Suppressor macrophage treated with lipopolysaccharide for 1 hour (primary cell): ENCODE results near the gene LRRC53.
A peak's percentile ranks its signal among the peaks of the same experiment; 100 is the strongest.

ENCODE experiments used
- DNase-seq, 3 donors: peaks; one replicate each; pipeline ENCODE4 v3.0.0-alpha.2; 2020 to 2022

Gene LRRC53

DNA sequence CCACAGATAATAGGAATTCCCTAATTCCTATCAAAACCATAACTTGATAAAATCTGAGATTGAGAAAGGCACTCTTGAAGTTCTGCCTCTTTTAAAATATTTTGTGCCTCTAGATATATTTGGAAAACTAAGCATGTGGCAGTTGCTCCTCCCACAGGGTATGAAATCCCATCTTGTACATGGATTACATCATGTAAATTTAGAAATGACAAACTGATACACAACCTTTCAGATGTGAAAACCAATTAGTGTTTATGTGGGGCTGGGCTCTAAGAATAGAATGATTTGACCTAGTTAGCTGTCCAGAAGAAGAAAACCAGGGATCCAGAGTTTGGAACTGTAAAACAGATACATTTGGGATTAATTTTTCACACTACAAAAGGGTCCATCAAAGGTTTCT lies 15.7 kb downstream of the LRRC53 start:
- DNase-seq = no peak

- DNase-seq = no peak
Measured at GRCh38 chr1:74486036-74486435, 26.4 kb downstream of the LRRC53 start.

DNA sequence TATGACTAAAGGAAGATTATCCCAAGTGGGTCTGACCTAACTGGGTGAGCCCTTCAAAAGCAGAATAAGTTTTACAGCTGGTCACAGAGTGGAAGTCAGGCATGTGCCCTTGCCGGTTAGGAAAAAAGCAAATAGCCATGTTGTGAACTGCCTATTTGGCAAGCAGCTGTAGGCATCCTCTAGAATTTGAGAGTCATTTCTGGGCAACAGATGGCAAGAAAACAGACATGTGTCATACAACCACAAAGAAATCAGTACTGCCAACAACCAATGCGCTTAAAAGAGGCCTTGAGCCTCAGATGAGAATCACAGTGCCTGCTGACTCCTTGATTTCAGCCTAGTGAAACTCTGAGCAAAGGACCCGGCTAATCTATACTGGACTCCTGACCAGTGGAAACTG lies 26.8 kb downstream of the LRRC53 start:
- DNase-seq = no peak

DNA sequence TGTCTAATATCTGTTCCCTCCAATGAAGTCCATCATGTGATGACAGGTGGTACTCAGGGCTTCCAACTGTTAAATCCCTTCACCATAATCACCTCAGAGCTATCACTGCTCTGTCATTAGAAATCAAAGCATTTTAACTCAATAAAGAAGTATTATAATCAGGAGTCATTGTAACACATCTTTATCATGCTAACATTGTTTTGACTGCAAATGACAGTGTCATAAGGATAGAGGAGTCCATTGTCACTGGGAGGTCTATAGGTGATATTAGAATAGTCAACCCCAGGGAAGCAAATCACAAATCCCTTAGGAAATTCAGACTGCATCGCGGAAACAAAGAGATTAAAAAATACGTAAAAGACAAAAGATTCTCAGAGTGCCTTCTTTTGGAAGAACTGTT lies 30.8 kb downstream of the LRRC53 start:
- no peak for DNase-seq

DNA sequence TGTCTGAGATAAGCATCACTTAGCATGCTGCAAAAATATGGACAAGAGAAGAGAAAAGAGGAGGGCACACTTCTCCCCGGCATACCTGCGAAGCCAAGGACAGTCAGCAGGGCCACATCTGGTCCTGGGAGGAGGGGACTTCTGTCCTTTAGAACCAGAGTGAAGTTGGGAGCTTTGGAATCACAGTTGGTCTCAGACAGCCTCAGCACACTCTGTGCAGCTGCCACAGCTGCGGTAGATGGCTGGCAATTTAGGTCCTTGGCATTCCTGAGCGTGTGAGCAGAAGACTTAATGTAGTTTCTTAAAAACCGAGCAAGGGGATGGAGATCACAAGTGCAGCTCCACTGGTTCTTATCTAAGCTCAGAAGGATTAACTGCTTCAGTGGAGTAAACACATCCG lies 32.3 kb downstream of the LRRC53 start:
- DNase-seq = no peak

DNA sequence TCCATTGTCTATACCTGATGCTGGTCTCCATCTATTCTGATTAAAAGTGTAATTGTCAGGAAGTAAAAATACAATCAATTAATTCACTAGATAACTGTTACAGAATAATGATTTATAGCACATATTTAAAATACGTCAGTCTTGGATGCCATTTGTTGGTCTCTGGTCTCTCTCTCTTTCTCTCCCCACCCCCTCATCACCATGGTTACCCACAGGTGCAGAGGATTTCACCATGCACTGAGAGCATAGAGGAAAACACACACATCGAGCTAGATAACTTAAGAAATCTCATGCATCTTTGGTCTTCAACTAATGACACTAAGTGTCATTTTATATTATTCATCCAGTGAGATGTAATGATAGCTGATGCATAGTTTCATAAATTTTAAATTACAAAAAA lies 33.4 kb downstream of the LRRC53 start:
- DNase-seq = no peak

- DNase-seq = no peak
Measured at GRCh38 chr1:74474585-74474984, 37.8 kb downstream of the LRRC53 start.

GRCh38 chr1:74471470-74471869 lies 40.9 kb downstream of the LRRC53 start:
- no peak for DNase-seq

DNA sequence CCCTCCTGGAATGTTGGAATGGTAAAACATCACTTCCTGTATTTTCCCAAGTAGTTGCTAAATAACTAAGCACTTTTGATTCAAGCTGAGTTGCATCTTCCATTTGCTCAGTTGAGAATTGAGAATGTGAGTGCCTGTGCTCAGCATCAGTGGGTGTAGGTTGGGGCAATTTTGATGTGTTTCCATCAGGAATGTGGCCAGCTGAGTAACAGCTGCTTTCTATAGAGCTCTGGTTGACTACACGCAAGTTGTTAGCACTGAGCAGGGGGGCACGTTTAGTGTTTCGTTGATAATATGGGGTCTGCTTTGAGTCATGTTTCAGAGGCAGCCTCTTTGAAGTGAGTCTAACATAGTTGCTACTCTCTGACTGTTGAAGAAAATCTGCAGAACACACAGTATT lies 41.5 kb downstream of the LRRC53 start:
- no peak for DNase-seq

DNA sequence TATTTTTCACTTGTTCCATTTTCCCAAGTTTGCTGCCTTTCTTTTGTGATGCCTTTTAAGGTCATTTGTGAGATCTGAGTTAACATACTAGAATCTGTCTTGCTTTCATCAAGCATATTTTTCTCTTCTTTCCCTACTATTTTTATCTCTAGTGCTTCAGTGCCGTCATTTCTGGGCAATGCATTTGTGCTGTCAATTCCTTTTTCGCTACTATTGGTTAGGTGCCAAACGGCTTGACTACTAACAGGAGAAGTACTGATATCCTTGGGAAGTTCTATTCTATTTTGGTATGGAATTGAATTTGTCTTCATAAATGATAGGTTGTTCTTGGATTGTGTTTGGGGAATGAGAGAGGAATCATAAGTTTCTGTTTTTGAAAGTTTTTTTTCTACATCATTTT lies 42.2 kb downstream of the LRRC53 start:
- no peak for DNase-seq

DNA sequence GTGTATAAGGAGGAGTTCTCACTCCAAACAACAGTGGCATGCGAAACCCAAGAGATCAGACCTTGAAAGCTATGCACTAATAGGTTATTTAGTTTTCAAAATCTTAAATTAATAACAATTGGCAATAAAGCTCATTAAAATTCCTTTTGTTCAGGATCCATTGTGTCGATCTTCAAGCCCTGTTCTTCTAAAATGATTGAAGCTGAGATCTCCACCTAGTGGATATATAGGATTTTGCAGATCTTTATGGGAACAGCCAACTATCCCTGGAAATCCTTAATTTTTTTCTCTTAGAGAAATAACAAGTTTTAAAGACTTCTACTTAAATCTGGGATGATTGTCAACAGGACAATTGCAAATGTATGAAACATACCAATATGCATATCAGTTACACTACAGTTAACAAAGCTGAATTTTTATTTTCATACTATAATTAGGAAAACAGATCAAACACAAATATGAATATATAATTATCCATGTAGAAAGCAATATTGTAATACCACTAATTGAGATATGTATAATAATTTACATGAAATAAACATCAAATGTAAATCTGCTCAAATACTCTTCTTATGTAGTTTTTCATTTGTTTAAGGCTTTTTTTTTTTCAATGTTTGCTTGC lies 43.3 kb downstream of the LRRC53 start:
- DNase-seq = peak; percentile 6 to 35 (median 32)

DNA sequence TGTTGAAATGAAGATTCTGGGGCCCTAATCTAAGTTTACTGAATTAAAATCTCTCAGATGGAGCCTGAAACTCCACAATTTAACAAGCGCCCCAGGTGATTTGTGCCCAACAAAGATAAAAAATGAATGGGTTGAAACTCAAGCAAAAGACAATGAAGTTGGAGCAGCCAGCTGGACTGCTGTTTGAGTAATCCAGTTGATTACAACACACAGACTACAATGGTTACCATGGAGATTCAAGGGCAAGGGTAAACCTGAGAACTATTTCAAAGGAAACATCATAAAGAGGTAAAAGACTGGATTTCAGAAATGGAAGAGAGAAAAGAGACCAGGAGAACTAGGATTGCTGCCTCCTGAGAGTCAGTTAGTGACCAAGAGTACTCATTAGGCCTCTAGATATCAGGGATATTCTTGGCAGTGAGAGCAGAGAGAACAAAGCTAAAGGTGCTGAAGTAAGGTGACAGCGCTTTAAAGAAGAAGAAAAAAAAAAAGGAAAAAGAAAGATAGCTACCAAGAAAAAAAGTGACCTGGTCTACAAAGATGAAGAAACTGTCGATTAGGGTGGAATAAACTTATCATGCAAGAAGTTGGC lies 44.5 kb downstream of the LRRC53 start:
- no peak for DNase-seq

DNA sequence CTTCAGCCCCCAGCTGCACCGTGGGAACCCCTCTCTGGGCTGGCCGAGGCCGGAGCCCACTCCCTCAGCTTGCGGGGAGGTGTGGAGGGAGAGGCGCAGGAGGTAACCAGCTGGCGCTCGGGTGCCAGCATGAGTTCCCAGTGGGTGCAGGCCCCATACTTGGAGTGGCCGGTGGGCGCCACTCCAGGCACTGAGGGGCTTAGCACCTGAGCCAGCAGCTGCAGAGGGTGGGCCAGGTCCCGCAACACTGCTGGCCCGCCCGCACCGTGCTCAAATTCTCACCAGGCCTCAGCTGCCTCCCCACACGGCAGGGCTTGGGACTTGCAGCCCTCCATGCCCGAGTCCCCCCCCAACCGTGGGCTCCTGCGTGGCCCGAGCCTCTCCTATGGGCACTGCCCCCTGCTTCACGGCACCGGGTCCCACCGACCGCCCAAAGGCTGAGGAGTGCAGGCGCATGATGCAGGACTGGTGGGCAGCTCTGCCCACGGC lies 47.2 kb downstream of the LRRC53 start:
- no peak for DNase-seq

DNA sequence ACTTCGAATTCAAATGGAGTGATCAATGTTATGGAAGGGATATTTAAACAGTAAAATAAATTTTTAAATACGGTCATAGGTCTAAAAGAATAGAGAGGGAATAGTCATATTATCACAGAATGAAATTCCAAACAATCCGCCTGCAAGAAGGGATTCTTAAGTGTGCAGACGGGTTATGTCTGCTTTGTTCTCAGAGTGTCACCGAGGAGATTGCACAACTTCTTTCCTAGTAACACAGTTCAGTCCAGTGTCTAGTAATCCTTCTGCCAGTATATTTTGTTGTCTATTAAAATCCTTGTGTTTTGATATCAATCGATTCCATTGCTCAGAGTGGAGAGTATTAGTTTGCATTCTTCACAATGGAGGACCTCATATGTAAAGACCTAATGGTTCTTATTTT lies 48.4 kb downstream of the LRRC53 start:
- no peak for DNase-seq

DNA sequence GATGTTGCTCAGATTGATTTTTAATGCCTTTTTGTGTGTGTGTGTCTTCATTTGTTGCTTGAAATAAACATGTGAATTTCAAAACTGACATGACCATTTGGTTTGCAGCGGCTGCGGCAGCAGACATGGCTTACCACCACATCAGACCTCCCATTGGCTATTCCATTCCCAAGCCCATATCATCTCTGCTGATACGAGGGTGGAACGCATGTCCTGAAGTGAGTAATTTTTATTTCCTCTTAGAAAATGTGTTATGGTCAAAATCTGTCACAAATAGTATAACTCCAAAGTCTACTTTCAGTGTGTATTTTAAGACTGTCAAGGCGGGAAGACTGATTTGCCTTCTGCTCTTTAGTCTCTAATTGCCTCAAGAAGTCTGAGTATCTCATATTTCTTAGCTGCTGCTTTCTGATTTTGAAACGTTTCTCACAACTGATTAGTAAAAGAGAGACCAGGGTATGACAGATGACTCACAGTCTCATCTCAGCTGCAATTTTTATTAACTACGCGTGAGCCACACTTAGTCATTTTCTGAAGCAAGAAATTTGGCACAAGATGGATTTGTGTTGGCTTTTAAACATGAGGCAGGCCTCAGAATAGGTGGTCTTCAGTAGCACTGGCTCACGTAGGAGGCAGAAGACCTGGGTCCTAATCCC lies 49.0 kb downstream of the LRRC53 start:
- no peak for DNase-seq

DNA sequence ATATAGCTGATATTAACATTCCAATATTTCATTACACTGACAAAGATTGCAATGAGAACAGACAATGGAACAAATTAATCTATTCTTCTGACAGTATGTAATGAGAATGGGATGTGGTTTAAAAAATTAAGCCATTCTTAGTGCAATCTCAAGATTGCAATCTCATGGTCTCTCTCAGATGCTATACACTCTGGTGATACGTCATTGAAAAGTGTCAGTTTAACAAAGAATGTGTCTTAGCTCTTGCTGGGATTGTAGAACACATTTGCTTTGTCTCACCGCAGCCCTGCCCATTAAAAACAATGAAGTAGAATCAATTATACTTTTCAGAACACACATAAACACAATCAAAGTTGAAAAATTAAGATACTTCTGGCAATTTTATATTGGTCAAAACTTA lies 55.2 kb downstream of the LRRC53 start:
- no peak for DNase-seq

- no peak for DNase-seq
Measured at GRCh38 chr1:74455390-74455789, 57.0 kb downstream of the LRRC53 start.

DNA sequence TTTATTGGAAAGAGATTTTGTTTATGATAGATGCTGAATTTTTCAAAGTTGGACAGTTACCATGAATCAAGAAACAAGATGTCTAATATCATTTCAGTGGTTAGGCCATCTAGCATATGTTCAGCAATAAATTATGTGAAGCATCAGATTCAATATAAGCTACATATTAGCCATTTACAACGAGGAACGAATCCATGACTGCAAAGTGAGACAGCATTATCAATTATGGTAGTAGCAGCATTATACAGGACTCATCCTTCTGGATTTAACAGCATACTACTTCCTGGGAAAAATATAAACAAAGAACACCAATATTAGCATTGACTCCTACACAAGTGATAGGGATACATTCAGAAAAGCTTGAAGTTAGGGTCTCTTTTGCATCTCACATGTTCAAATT lies 59.1 kb downstream of the LRRC53 start:
- no peak for DNase-seq

GRCh38 chr1:74452035-74452434 lies 60.4 kb downstream of the LRRC53 start:
- DNase-seq = no peak

DNA sequence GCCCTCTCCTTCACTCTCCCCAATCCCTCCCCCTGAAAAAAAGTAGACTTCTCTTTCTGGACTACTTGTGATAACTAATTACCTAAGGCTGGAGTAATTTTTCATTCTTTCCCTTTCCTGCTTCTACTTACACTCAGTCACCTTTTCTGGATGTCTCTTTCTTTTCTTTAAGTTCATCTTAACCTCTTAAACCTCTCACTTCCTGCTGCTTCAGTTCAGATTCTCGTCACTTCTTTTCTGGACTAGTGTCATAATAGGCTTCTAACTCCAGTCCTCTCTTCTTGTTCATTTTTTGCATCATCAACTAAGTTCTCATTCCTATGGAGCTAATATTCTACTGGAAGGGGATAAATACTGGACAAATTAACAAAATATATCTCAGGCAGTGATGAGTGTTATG lies 75.4 kb downstream of the LRRC53 start:
- DNase-seq = no peak

- no peak for DNase-seq
Measured at GRCh38 chr1:74436078-74436477, 76.3 kb downstream of the LRRC53 start.

GRCh38 chr1:74434321-74434720 lies 78.1 kb downstream of the LRRC53 start:
- DNase-seq = no peak

DNA sequence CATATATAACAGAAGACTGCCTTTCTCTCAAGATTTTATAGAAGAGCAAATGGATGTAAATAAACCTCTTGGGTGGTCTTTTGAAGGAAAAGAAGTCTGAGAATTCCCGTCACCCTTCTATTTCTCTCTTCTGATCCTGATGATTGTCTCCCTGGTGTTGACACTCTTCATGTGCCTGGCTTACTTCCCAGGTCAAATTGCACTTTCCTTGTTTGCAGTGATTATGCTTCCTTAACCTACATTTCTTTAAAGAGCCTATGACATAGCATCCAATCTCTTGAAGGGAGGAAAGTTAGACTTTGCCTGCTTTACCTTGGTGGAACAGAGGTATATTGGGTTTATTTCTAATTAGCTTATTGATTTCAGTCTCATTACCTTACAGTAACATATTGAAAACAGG lies 80.1 kb downstream of the LRRC53 start:
- DNase-seq = no peak

GRCh38 chr1:74431531-74431930 lies 80.9 kb downstream of the LRRC53 start:
- DNase-seq = no peak
